Adrenal gland (tissue), 12 donors: ENCODE results near the gene SANBR. TPM values are rescaled to one million over a fixed set of nuclear protein-coding genes. Genes with fewer than 3 reads are reported as not detected.

ENCODE experiments used
- DNase-seq, 7 donors: peaks; one replicate each; pipeline ENCODE4 v3.0.0-alpha.2; 2019 to 2020
- H3K27ac ChIP-seq, 5 donors: fragments of 200-600 bp; sonication (generic) in 4 of 5; 1 replicate in 3 of 5; 2 replicates in 2 of 5; pipeline versions ENCODE4 v1.5.1 to v1.8.0; 2016 to 2020; ENCODE audit warnings: mild to moderate bottlenecking in 1 of 5
- H3K27me3 ChIP-seq: fragments of 200-600 bp; 2 replicates; pipeline ENCODE4 v1.8.0; 2021
- H3K36me3 ChIP-seq, 2 donors: fragments of 200-600 bp; replicated peaks in 1 of 2; 1 replicate in 1 of 2; 2 replicates in 1 of 2; pipeline versions ENCODE4 v1.5.1 to v1.8.0; 2018 to 2022
- H3K4me1 ChIP-seq, 2 donors: fragments of 200-600 bp; replicated peaks in 1 of 2; 1 replicate in 1 of 2; 2 replicates in 1 of 2; pipeline versions ENCODE4 v1.5.1 to v1.8.0; 2018 to 2021
- H3K4me3 ChIP-seq, 4 donors: fragments of 200-600 bp; sonication (generic) in 3 of 4; one replicate each; pipeline ENCODE4 v1.5.1; 2016 to 2018
- H3K9me3 ChIP-seq, 3 donors: fragments of 200-600 bp; sonication (generic) in 1 of 3; replicated peaks in 1 of 3; 1 replicate in 2 of 3; 2 replicates in 1 of 3; pipeline versions ENCODE4 v1.5.1 to v1.8.0; 2016 to 2021
- POLR2A ChIP-seq, 2 donors: fragments of 450-650 bp; IDR thresholded peaks; one replicate each; pipeline ENCODE4 v1.6.1; 2017; ENCODE audit warnings: antibody characterized with exemption in 2 of 2, mild to moderate bottlenecking in 2 of 2, moderate library complexity in 1 of 2
- WGBS, 4 donors: extraction: QIAGEN DNeasy Blood & Tissue Kit in 2 of 4; methylation state at CpG; one replicate each; pipeline versions ENCODE4 v1.1.5 to v1.1.7; 2013 to 2017; 5-methylcytosine and 5-hydroxymethylcytosine counted together
- intact Hi-C, 2 donors: fragments of 100-400 bp; cut with DNase I; formaldehyde crosslinking; loops; one replicate each; pipeline versions ENCODE4 v1.14.1 to v1.15.0; 2022 to 2023
- polyA plus RNA-seq, 3 donors: library from polyadenylated mRNA; stranded (reverse); fragments of 200-250 nt in 2 of 3; fragments of 350-450 nt in 1 of 3; fragmentation: Illumina TruSeq in 1 of 3; extraction: RNeasy Lipid Tissue Mini Kit (QIAGEN cat#74804) in 1 of 3; gene quantifications; one replicate each; pipeline ENCODE4 v1.2.3, GENCODE V29; 2013 to 2014
- total RNA-seq, 9 donors: library from RNA; depleted of rRNA in 4 of 9; stranded (reverse); fragments of >200 nt in 4 of 9; fragments of 120-200 nt in 1 of 9; fragmentation: NEBNext Ultra II Directional in 1 of 9; extraction: Animal tissue kit (Norgen Biotek cat#: 25700) in 1 of 9; gene quantifications; one replicate each; pipeline versions ENCODE4 v1.1.0 to v1.2.4, GENCODE V29; 2013 to 2023
- TF ChIP-seq, protein P1 (sequence below), 6 experiments: fragments of 450-650 bp in 4 of 6; fragments of 200-600 bp in 2 of 6; sonication (generic) in 1 of 6; IDR thresholded peaks; 1 replicate in 5 of 6; 2 replicates in 1 of 6; pipeline versions ENCODE4 v1.5.1 to v1.8.0; 2016 to 2021; ENCODE audit warnings: antibody characterized with exemption in 6 of 6, mild to moderate bottlenecking in 2 of 6, moderate library complexity in 1 of 6
- donor health status: healthy with polysubstance abuse.
- donor health status: Bipolar disorder and iron deficiency.
- donor health status: DM: yes; HTN: yes; CAD: no.
- donor health status: DM: no; HTN: no; CAD: no.
- donor health status: DM: no; HTN: no; CAD: no.
- donor health status: DM: yes; HTN: yes; CAD: no.

The SANBR gene
- total and polyA plus RNA-seq, 12 donors: 1.2 to 7.4 (median 3.3) TPM

DNA sequence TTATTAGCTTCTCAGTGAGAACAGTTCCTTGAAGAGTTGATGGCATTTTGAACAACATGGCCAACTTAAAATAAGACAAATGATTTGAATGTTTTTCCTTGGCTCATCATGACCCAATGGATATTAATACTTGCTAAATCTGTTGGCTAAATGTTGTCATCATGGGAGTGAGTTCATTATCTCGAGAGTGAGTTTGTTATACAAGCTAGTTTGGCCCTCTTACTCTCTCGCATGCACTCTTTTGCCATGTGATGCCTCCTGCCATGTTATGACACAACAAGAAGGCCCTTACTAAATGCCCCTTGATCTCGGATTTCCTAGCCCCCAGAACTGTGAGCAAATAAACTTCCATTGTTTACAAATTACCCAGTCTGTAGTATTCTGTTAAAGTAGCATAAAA lies 22.9 kb upstream of the SANBR start:
- H3K27me3 ChIP-seq: no peaks in the 10 kb centered on the region
- DNase-seq: no peak
- TF ChIP-seq, protein P1, sequence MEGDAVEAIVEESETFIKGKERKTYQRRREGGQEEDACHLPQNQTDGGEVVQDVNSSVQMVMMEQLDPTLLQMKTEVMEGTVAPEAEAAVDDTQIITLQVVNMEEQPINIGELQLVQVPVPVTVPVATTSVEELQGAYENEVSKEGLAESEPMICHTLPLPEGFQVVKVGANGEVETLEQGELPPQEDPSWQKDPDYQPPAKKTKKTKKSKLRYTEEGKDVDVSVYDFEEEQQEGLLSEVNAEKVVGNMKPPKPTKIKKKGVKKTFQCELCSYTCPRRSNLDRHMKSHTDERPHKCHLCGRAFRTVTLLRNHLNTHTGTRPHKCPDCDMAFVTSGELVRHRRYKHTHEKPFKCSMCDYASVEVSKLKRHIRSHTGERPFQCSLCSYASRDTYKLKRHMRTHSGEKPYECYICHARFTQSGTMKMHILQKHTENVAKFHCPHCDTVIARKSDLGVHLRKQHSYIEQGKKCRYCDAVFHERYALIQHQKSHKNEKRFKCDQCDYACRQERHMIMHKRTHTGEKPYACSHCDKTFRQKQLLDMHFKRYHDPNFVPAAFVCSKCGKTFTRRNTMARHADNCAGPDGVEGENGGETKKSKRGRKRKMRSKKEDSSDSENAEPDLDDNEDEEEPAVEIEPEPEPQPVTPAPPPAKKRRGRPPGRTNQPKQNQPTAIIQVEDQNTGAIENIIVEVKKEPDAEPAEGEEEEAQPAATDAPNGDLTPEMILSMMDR (IDR thresholded peaks at IDR 0.05): no peak
- no peak for TF ChIP-seq POLR2A (IDR thresholded peaks at IDR 0.05)
- peaks cover 0 to 11% of the 10 kb centered on the region in 2 donors for H3K36me3 ChIP-seq
- H3K4me3 ChIP-seq: no peak overlapping the region
- no peak overlapping the region for H3K27ac ChIP-seq
- intact Hi-C loops: no loop called here
- 83 to 96% (median 90%) methylated on average over 3 of the region's 3 CpGs for WGBS, 4 donors
- H3K4me1 ChIP-seq: peaks cover 5 to 18% of the 10 kb centered on the region in 2 donors
- no peaks in the 10 kb centered on the region for H3K9me3 ChIP-seq

DNA sequence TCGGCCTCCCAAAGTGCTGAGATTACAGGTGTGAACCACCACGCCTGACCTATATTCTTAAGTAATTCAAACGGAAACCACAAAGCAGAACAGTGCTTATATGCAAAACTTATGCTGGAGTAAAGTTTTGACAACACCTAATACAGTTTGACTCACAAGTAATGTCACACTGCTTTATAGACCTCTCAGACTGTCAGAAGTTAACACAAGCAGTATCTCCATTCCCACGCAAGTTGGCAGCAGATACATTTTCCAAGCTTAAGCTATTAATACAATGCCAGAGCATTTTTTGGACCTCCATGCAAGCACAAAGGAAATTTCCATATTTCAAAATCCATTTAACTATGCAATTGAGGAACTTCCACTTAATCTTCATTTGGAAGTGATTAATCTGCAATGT lies 21.0 kb upstream of the SANBR start:
- Histone ChIP-seq H3K9me3 (no peaks in the 10 kb centered on the region), H3K4me3 (no peak overlapping the region), H3K36me3 (peaks cover 0 to 23% of the 10 kb centered on the region in 2 donors), H3K27me3 (no peaks in the 10 kb centered on the region), H3K4me1 (peaks cover 5 to 18% of the 10 kb centered on the region in 2 donors), H3K27ac (peak overlapping the region in 1 of 5 donors; percentile 29)
- 70 to 78% (median 75%) methylated on average over 4 of the region's 4 CpGs for WGBS, 4 donors
- DNase-seq: no peak
- intact Hi-C loops: no loop called here
- TF ChIP-seq POLR2A (IDR thresholded peaks at IDR 0.05): no peak
- TF ChIP-seq, protein P1 (IDR thresholded peaks at IDR 0.05): no peak

DNA sequence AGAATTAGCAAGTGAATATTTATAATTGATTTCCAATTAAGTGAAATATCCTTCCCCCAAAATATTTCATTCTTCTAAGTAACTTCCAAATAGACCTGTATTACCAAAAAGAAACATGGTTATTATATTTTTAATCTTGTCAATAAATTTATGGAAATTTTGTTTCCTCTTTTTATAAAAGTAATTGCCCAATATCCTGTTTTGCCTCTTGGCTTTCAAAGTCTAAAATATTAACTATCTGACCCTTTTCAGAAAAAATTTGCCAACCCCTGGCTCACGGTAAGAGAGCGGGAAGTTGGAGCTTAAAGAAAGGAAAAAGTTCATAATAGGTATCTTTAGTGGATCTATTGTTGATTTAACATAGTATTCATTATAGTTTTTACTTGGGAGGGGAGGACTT lies 20.4 kb upstream of the SANBR start:
- Histone ChIP-seq H3K4me1 (peaks cover 5 to 18% of the 10 kb centered on the region in 2 donors), H3K27me3 (no peaks in the 10 kb centered on the region), H3K36me3 (peaks cover 0 to 29% of the 10 kb centered on the region in 2 donors), H3K4me3 (no peak overlapping the region), H3K9me3 (no peaks in the 10 kb centered on the region), H3K27ac (peak overlapping the region in 2 of 5 donors; percentile 29 to 42)
- DNase-seq: no peak
- intact Hi-C loops: no loop called here
- no peak for TF ChIP-seq POLR2A (IDR thresholded peaks at IDR 0.05)
- TF ChIP-seq, protein P1 (IDR thresholded peaks at IDR 0.05): no peak
- 57 to 66% (median 60%) methylated on average over 2 of the region's 2 CpGs for WGBS, 4 donors

DNA sequence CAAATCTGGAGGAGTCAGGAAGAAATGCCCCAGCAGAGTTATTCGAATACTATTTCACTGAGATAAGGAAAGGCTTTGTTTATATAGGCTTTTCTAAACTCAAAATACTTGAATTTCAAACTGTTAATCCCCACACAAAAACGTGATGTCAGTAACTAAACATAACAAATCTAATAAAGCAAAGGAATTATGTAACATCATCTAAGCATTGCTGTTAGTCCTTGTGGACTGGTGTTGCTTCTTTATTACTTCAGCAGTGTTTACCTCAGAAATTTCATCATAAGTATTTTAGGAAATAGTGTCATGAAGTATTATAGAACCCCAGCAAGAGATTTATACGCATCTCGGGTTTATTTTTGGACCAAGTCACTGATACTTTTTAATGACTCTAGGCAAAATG lies 19.7 kb upstream of the SANBR start:
- WGBS, 4 donors: 37 to 53% (median 47%) methylated on average over 4 of the region's 4 CpGs
- Histone ChIP-seq H3K4me3 (no peak overlapping the region), H3K36me3 (peaks cover 0 to 29% of the 10 kb centered on the region in 2 donors), H3K27ac (peak overlapping the region in 1 of 5 donors; percentile 42), H3K4me1 (peaks cover 5 to 18% of the 10 kb centered on the region in 2 donors), H3K27me3 (no peaks in the 10 kb centered on the region), H3K9me3 (no peaks in the 10 kb centered on the region)
- TF ChIP-seq, protein P1 (IDR thresholded peaks at IDR 0.05): no peak
- TF ChIP-seq POLR2A (IDR thresholded peaks at IDR 0.05): no peak
- intact Hi-C loops: no loop called here
- DNase-seq: no peak
